Measurements from ENCODE around the gene SH3PXD2A. TPM values are rescaled to one million over a fixed set of nuclear protein-coding genes. Genes with fewer than 3 reads are reported as not detected.

Gene SH3PXD2A
- total and polyA plus RNA-seq, 2 of the 4 experiments (the other 2 are of a cell fraction): 6.3 to 23.0 TPM

DNA sequence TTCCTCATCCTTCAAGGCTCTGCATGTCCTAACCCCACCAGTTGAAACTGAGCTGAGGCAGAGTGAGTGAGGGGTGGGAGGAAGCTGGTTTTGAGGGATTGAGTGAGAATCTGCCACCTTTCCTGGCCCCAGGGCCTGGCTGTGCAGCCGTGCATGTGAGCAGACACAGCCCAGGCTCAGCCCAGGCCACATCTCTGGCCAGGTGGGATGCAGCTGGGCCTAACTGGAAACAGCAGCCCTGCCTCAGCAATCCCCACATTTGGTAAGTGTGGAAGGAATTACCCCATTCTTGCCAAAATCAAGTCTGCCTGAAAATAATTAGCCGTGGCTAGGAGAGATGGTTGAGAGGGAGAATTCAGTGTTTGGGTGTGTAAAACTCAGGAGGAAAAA lies 245.3 kb downstream of the SH3PXD2A start:
- H3K14ac ChIP-seq (replicated peaks; ENCODE audit: low read depth, low read length): no peak overlapping the region
- no peak for DNase-seq
- no TSS peak for BruUV-seq (replicated peaks)
- H3K79me1 ChIP-seq (ENCODE audit: low read depth in 1 of 2, low read length in 2 of 2): peaks cover 4 to 37% of the 10 kb centered on the region in 2 experiments; a peak in 2 of 4 replicates
- no peak overlapping the region for H2AFZ ChIP-seq (replicated peaks; ENCODE audit: low read length, poor library complexity)
- H4K20me1 ChIP-seq (ENCODE audit: insufficient read depth, low read length): no peaks in the 10 kb centered on the region
- H3K4me2 ChIP-seq (ENCODE audit: low read depth, low read length): no peak overlapping the region
- no peak overlapping the region for H2AK9ac ChIP-seq (replicated peaks; ENCODE audit: low read depth, low read length, poor library complexity)
- no peak overlapping the region for H2BK120ac ChIP-seq (ENCODE audit: low read depth, low read length)
- ChIA-PET POLR2A (ENCODE audit: unreplicated experiment) (no interaction called here), CTCF (interaction anchor here (0.7 to 2.2 kb wide), 3 partner anchors 10 to 76 kb away, joined by 3 to 6 read pairs (median 5); no protein-coding TSS in a partner anchor)
- H4K91ac ChIP-seq (ENCODE audit: insufficient read depth, low read depth, low read length): no peak overlapping the region
- no peak overlapping the region for H2BK20ac ChIP-seq (ENCODE audit: low read depth, low read length)
- no peak overlapping the region for H2AK5ac ChIP-seq (ENCODE audit: low read depth, low read length)
- peaks cover 47% of the 10 kb centered on the region for H3K36me3 ChIP-seq (ENCODE audit: control insufficient read depth, insufficient read depth, low read length)
- H2BK5ac ChIP-seq (ENCODE audit: low read depth, low read length, poor library complexity, severe bottlenecking): no peak overlapping the region
- H3K18ac ChIP-seq (ENCODE audit: low read depth, low read length): no peak overlapping the region
- peaks cover 16% of the 10 kb centered on the region for H3K4me1 ChIP-seq (ENCODE audit: control insufficient read depth, insufficient read depth, low read length)
- no peak overlapping the region for H4K8ac ChIP-seq (ENCODE audit: low read depth in 2 of 2, low read length in 2 of 2)
- no peak overlapping the region for H3K4me3 ChIP-seq (ENCODE audit: insufficient read depth, low read depth, low read length)
- H3K9me1 ChIP-seq (ENCODE audit: insufficient read depth, low read length): peaks cover 11% of the 10 kb centered on the region; the same call in 1 of the 2 replicates
- no CpG with 5 or more reads among the region's 2 CpGs for WGBS, 2 experiments (ENCODE audit: extremely low coverage in 2 of 2, insufficient read length in 1 of 2)
- no peak overlapping the region for H3K4ac ChIP-seq (ENCODE audit: low read depth, low read length)
- H3K9me3 ChIP-seq (ENCODE audit: control insufficient read depth, insufficient read depth, low read length): no peaks in the 10 kb centered on the region
- no peak overlapping the region for H2BK15ac ChIP-seq (ENCODE audit: low read depth, low read length)
- ATAC-seq (ENCODE audit: low read depth): no peak
- H4K5ac ChIP-seq (ENCODE audit: low read depth, low read length): no peak overlapping the region
- intact Hi-C loops (cut with micrococcal nuclease): no loop called here
- H3K56ac ChIP-seq (ENCODE audit: extremely low read depth, insufficient read depth, low read length): no peak overlapping the region
- dilution Hi-C loops (cut with HindIII; ENCODE audit: low sequenced_read_pairs, unreplicated experiment): loop anchor here (10.0 kb wide), 1 partner anchor 65 kb away; no protein-coding TSS in a partner anchor
- no peak overlapping the region for H3K9ac ChIP-seq (ENCODE audit: low read depth, low read length)
- no peak for TF ChIP-seq RFX5 (IDR thresholded peaks at IDR 0.05; ENCODE audit: low read depth, low read length)
- TF ChIP-seq ELK1 (IDR thresholded peaks at IDR 0.05; ENCODE audit: borderline replicate concordance, low read depth, low read length): no peak
- TF ChIP-seq, protein P1, sequence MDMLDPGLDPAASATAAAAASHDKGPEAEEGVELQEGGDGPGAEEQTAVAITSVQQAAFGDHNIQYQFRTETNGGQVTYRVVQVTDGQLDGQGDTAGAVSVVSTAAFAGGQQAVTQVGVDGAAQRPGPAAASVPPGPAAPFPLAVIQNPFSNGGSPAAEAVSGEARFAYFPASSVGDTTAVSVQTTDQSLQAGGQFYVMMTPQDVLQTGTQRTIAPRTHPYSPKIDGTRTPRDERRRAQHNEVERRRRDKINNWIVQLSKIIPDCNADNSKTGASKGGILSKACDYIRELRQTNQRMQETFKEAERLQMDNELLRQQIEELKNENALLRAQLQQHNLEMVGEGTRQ (IDR thresholded peaks at IDR 0.05; ENCODE audit: low read depth, low read length): no peak
- H3K27ac ChIP-seq (ENCODE audit: insufficient read depth, low read length): no peak overlapping the region
- in situ Hi-C loops (cut with MboI; ENCODE audit: low sequenced_read_pairs): loop anchor here (5.0 kb wide), 1 partner anchor 77 kb away; no protein-coding TSS in a partner anchor
- no peak overlapping the region for H3K23ac ChIP-seq (ENCODE audit: low read depth, low read length)
- H3K27me3 ChIP-seq (ENCODE audit: control insufficient read depth, insufficient read depth, low read length): no peaks in the 10 kb centered on the region
